DMS53 (cell line): ENCODE data around the gene UACA.
"Not testable (repeated sequence)": the region's sequence is repeated elsewhere in the genome, so short reads cannot be mapped to it uniquely, and the experiment has no call there.

Experiments used
- DNase-seq: peaks from one replicate; lab custom pipeline; 2025; lab: John Stamatoyannopoulos, UW

The UACA gene

GRCh38 chr15:70625011-70625410 lies 138.3 kb downstream of the UACA start:
- DNase-seq: no peak

- DNase-seq: no peak
These were observed 144.4 kb downstream of the UACA start for GRCh38 chr15:70618929-70619328.

GRCh38 chr15:70617911-70618287 lies 145.5 kb downstream of the UACA start:
- peak; percentile 24 for DNase-seq

- DNase-seq: peak; percentile 82
These were observed 146.1 kb downstream of the UACA start for GRCh38 chr15:70617076-70617910.

GRCh38 chr15:70616311-70616756 lies 147.0 kb downstream of the UACA start:
- DNase-seq: not testable (repeated sequence)

GRCh38 chr15:70615435-70616310 lies 147.7 kb downstream of the UACA start:
- no peak for DNase-seq

- DNase-seq: no peak
These were observed 149.1 kb downstream of the UACA start for GRCh38 chr15:70614221-70614620.

- DNase-seq: no peak
These were observed 150.1 kb downstream of the UACA start for GRCh38 chr15:70613271-70613670.

- no peak for DNase-seq
These were observed 152.1 kb downstream of the UACA start for GRCh38 chr15:70611286-70611685.

GRCh38 chr15:70610541-70610940 lies 152.8 kb downstream of the UACA start:
- DNase-seq: no peak

GRCh38 chr15:70609889-70610288 lies 153.5 kb downstream of the UACA start:
- DNase-seq: no peak

GRCh38 chr15:70608144-70608543 lies 155.2 kb downstream of the UACA start:
- DNase-seq: no peak

- DNase-seq: no peak
These were observed 157.6 kb downstream of the UACA start for GRCh38 chr15:70605606-70606410.

- DNase-seq: no peak
These were observed 158.6 kb downstream of the UACA start for GRCh38 chr15:70604666-70605315.
